ENCODE measurements around the gene WDR7.

DNA sequence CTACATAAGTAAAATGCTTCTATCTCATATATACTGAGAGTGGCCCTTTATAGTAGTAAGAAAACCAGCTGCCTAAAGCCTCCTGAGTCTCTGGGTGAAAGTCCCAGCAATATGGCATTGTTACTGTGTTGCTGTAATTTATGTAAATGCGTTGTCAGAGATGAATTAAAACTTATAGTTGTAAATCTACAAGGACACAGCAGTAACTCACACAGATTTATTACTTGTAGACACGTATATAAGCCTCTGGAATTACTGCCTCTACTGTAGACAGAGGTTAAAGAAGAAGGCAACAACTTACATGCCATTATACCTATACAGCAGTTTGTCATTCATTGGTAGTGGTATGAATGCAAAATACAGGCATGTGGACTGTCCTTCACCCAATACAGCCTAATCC is 326.6 kb downstream of the WDR7 start:
- TF ChIP-seq, protein P1, sequence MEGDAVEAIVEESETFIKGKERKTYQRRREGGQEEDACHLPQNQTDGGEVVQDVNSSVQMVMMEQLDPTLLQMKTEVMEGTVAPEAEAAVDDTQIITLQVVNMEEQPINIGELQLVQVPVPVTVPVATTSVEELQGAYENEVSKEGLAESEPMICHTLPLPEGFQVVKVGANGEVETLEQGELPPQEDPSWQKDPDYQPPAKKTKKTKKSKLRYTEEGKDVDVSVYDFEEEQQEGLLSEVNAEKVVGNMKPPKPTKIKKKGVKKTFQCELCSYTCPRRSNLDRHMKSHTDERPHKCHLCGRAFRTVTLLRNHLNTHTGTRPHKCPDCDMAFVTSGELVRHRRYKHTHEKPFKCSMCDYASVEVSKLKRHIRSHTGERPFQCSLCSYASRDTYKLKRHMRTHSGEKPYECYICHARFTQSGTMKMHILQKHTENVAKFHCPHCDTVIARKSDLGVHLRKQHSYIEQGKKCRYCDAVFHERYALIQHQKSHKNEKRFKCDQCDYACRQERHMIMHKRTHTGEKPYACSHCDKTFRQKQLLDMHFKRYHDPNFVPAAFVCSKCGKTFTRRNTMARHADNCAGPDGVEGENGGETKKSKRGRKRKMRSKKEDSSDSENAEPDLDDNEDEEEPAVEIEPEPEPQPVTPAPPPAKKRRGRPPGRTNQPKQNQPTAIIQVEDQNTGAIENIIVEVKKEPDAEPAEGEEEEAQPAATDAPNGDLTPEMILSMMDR (IDR thresholded peaks at IDR 0.05): no peak
- no peak for TF ChIP-seq POLR2A (IDR thresholded peaks at IDR 0.05; ENCODE audit: low read depth)
